HG03280 (cell line): ENCODE data around the gene KHDC1L.
A peak's percentile ranks its signal among the peaks of the same experiment; 100 is the strongest.
"Not testable (repeated sequence)": the region's sequence is repeated elsewhere in the genome, so short reads cannot be mapped to it uniquely, and the experiment has no call there.

ENCODE experiments used
- ATAC-seq: cut with Tn5 transposase; IDR thresholded peaks from one replicate; pipeline ENCODE4 v1.9.1; 2021; ENCODE audit warnings: mild to moderate bottlenecking, moderate library complexity; ENCODE audit not compliant: unreplicated experiment

The KHDC1L gene

GRCh38 chr6:73225396-73225795 is at the start of gene KHDC1L:
Gene KHDC1L (minus strand): TSS chr6:73225496. CDS start chr6:73225408, 88 bp downstream.
- no peak for ATAC-seq

GRCh38 chr6:73269296-73269695 is 44.0 kb upstream of the KHDC1L start:
- ATAC-seq: not testable (repeated sequence)

GRCh38 chr6:73268896-73269295 is 43.6 kb upstream of the KHDC1L start:
- ATAC-seq: not testable (repeated sequence)

- no peak for ATAC-seq
Measured at GRCh38 chr6:73264446-73264845, 39.1 kb upstream of the KHDC1L start.

- peak; percentile 6 for ATAC-seq
Measured at GRCh38 chr6:73263570-73263909, 38.2 kb upstream of the KHDC1L start.

- ATAC-seq: peak; percentile 89
Measured at GRCh38 chr6:73262671-73263569, 37.6 kb upstream of the KHDC1L start, which contains the start of gene KHDC1. Gene KHDC1 (minus strand): TSS chr6:73263196. CDS start chr6:73242517, 20,679 bp downstream.

GRCh38 chr6:73258721-73259120 is 33.4 kb upstream of the KHDC1L start:
- no peak for ATAC-seq

- not testable (repeated sequence) for ATAC-seq
Measured at GRCh38 chr6:73254323-73254722, 29.0 kb upstream of the KHDC1L start.

GRCh38 chr6:73252703-73253102 is 27.4 kb upstream of the KHDC1L start:
- no peak for ATAC-seq

- no peak for ATAC-seq
Measured at GRCh38 chr6:73250016-73250415, 24.7 kb upstream of the KHDC1L start.

GRCh38 chr6:73248192-73248903 is 23.1 kb upstream of the KHDC1L start:
- no peak for ATAC-seq

- ATAC-seq: no peak
Measured at GRCh38 chr6:73242001-73242400, 16.7 kb upstream of the KHDC1L start.

- ATAC-seq: no peak
Measured at GRCh38 chr6:73240730-73241129, 15.4 kb upstream of the KHDC1L start.

GRCh38 chr6:73236144-73236750 is 11.0 kb upstream of the KHDC1L start:
- no peak for ATAC-seq

GRCh38 chr6:73234733-73235132 is 9.4 kb upstream of the KHDC1L start:
- ATAC-seq: no peak

- not testable (repeated sequence) for ATAC-seq
Measured at GRCh38 chr6:73233971-73234370, 8.7 kb upstream of the KHDC1L start.

GRCh38 chr6:73233048-73233447 is 7.8 kb upstream of the KHDC1L start:
- ATAC-seq: no peak

GRCh38 chr6:73231986-73232391 is 6.7 kb upstream of the KHDC1L start:
- no peak for ATAC-seq

GRCh38 chr6:73227606-73228255 is 2.4 kb upstream of the KHDC1L start:
- ATAC-seq: no peak

GRCh38 chr6:73216859-73217258 is 8.4 kb downstream of the KHDC1L start:
- no peak for ATAC-seq

- ATAC-seq: no peak
Measured at GRCh38 chr6:73209117-73209516, 16.2 kb downstream of the KHDC1L start.
